ENCODE results near the gene WDR55. TPM values are rescaled to one million over a fixed set of nuclear protein-coding genes. Genes with fewer than 3 reads are reported as not detected.

Gene WDR55
- total and polyA plus RNA-seq, 2 of the 13 experiments (the other 11 are each of a cell fraction or from before 2014, with no cell fraction given) = 17.7 to 18.2 TPM

- TF ChIP-seq HCFC1 (IDR thresholded peaks at IDR 0.05; ENCODE audit: low read depth, low read length) (no peak), ZMYM3 (CRISPR knock-in tag; IDR thresholded peaks at IDR 0.05) (no peak), HIC2 (CRISPR knock-in tag; IDR thresholded peaks at IDR 0.05; ENCODE audit: low read depth) (peak; percentile 46; the same call in 1 of the 2 replicates), ZNF350 (CRISPR knock-in tag; IDR thresholded peaks at IDR 0.05; ENCODE audit: borderline replicate concordance, low read depth) (peak; percentile 45; the same call in 1 of the 2 replicates), ZSCAN5A (CRISPR knock-in tag; IDR thresholded peaks at IDR 0.05; ENCODE audit: borderline replicate concordance) (no peak), SIN3A (IDR thresholded peaks at IDR 0.05; ENCODE audit: borderline replicate concordance, low read depth, low read length) (no peak), CREBL2 (CRISPR knock-in tag; IDR thresholded peaks at IDR 0.05; ENCODE audit: borderline replicate concordance) (no peak), RXRA (CRISPR knock-in tag; IDR thresholded peaks at IDR 0.05) (peak; percentile 39; the same call in 1 of the 2 replicates), ZNF333 (CRISPR knock-in tag; IDR thresholded peaks at IDR 0.05; ENCODE audit: borderline replicate concordance) (no peak), MAFF (IDR thresholded peaks at IDR 0.05; ENCODE audit: low read depth, low read length) (no peak), RARA (CRISPR knock-in tag; IDR thresholded peaks at IDR 0.05) (peak; percentile 82), MBNL3 (CRISPR knock-in tag; conservative IDR thresholded peaks at IDR 0.05) (no peak), ARID3A (IDR thresholded peaks at IDR 0.05; ENCODE audit: low read depth, low read length) (no peak), ZNF253 (CRISPR knock-in tag; IDR thresholded peaks at IDR 0.05; ENCODE audit: borderline replicate concordance) (no peak), NR2F6 (IDR thresholded peaks at IDR 0.05) (peak; percentile 37; the same call in 1 of the 2 replicates), NR2F6 (CRISPR knock-in tag; IDR thresholded peaks at IDR 0.05) (no peak), MAFK (conservative IDR thresholded peaks at IDR 0.05 in 1 of 2, IDR thresholded peaks at IDR 0.05 in 1 of 2; ENCODE audit: low read length in 2 of 2) (no peak), ZBTB7A (CRISPR knock-in tag; IDR thresholded peaks at IDR 0.05) (no peak), SKIL (CRISPR knock-in tag; IDR thresholded peaks at IDR 0.05; ENCODE audit: borderline replicate concordance) (peak; percentile 50; the same call in 1 of the 2 replicates), MXD1 (CRISPR knock-in tag; IDR thresholded peaks at IDR 0.05) (no peak), ZNF556 (CRISPR knock-in tag; IDR thresholded peaks at IDR 0.05; ENCODE audit: borderline replicate concordance) (no peak), ATF7 (IDR thresholded peaks at IDR 0.05) (no peak), ATF7 (CRISPR knock-in tag; IDR thresholded peaks at IDR 0.05) (no peak)
Measured at GRCh38 chr5:140633021-140633471, 31.7 kb upstream of the WDR55 start, which contains the start of gene CD14 (continued).

Measured in HepG2 (cell line).